HG03095 (cell line): ENCODE results near the gene CCT7.

Experiments
- ATAC-seq: cut with Tn5 transposase; IDR thresholded peaks from one replicate; pipeline ENCODE4 v1.9.1; 2021; ENCODE audit warnings: moderate library complexity; ENCODE audit not compliant: unreplicated experiment

CCT7 gene

DNA sequence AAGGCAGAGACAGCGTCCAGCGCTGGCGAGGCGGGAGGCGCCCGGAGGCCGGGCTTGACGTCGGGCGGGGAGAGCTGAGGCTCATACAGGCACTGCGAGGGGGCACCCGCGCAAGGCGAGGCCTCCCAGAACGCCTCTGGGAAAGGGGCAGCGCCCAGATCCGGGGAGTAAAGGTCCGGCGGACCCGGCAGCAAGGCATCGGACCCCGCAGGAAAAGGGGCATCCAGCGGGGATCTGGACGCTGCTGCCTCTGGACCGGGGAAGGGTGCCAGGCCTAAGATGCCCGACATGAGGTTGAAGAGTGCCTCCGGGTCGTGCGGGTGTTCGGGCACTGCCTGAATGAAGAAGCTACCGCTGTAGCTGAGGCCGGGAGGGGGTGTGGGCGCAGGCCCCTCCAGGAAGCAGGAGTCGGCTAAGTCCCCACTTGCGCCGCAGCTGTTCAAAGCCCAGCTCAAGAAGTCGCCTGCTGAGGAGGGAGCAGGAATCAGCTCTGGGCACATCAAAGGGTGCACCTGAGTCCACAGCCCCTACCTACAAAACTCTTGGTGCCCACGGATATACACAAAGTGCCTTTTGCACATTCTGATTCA, 58.3 kb downstream of the CCT7 start:
- no peak for ATAC-seq

DNA sequence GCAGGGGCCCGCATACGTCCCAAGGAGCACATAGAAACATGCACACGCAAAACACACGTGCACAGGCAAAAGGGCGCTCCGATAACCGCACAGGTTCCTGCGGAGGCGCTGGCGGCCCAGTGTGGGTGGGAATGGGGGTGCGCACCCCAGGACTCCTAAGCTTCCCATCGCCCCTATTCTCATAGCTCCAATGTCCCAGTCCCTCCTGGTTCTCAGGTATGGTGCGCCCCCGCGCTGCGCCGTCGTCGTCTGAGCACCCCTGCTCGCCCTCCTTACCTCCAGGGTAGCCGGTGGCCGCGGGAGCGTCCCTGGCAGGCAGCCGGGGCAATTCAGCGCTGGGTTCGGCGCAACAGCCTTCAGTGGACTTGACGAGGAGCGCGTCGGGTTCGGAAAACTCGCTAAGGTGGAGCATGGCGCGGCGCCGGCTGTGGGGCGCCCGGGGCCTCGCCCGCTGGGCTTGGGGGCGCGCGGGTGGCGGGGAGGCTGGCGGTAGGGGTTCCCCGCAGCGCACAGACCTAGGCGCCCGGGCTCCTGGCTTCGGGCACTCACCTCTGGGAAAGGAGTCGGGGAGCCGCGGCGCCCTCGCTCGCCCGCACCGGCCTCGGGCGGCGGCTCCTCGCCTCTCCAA, 58.9 kb downstream of the CCT7 start:
- no peak for ATAC-seq

DNA sequence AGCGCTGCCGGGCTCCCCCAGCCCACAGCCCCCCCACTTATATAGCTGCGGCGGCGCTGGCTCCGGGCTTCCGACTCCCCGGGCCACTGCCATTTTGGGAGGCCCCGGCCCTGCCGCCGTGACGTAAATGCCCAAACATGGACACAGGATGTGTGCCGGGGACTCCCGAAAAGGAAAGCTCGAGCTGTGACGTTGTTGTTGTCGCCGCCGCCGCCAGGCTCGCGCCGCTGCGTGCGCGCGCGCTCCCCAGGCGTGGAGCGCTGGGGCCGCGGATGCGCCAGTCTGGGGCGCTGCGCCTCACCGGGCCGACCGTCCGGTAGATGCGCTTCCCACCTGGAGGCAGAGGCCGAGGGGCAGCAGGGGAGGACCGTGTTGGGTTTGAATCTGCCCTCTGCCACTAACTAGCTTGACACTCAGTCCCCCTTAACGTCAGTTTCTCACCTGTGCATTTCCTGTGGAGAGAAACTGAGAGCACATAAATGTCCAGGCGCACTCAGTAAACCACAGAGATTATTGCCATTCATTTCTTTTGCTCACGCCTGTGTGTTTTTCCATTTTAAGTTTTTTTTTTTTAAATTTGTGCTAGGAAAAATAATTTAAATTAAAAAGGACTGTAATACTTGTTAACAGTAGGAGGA, 59.5 kb downstream of the CCT7 start, which contains the start of gene EGR4:
Gene EGR4, minus strand, starts transcription at position 15 of the 638 bp plus-strand sequence. CDS start 231 bp downstream, outside the sequence.
- ATAC-seq: peak; percentile 88

DNA sequence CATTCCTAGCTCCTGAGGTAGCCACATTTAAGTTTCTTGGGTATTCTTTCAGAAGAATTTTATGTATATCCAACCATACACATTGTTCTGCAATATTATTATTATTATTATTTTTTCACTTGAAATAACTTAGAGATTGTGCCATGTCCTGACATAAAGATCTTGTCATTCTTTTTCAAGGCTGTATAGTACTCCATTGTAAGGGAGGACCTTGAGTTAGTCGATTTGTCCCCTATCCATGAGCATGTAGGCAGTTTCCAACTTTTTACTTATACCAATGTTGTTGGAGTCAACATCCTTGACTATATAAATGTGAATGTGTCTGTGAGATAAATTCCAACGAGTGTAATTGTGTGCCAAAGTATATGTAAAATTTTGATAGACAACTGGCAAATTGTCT, 60.1 kb downstream of the CCT7 start:
- ATAC-seq: no peak

DNA sequence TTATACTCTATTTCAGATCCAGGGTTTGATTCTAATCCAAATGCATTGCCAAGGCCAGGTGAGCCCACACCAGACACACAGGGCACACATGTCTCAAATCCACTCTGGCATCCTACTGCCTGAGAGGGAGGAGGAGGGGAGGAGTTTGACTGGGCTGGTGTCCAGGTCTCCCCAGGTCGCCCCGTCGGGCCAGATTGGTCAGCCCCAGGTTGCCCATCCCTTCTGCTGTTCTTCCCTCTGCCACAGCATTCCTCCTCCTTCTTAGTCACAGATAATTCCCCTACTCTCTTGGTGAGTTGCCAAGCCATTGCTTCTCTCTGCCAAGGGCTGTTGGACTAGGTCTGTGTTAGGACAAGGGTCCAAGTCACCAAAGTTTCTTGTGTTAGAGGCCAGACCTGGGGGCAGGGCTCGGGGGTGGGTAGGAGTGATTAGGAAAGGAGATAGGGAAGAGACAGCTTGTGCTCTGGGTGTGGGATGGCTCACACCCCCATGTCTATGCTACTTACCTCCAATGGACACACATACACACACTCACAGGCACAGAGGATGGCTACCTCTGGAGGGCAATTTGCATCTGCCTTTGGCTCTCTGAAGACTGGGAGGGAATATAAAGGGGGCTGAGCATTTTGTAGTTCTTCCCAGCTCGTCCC, 61.8 kb downstream of the CCT7 start:
- ATAC-seq: no peak

DNA sequence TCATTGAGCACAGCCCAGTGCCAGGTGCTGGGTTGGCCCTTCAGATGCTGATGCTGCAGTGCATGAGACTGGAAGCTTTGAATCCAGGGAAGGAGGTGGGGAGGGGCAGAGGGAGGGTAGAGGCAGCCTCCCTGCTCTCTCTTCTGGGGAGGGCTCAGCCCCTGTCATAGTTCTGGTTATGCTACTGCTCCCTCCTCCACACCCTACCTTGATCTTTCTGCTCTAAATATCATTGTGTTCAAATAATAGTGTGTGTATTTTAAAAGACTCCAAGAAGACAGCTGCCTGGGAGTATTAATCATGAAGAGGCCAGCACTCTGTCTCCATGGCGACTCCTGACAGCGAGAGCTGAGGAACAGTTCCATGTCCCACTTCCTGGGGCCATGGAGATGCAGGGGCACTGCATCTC, 63.0 kb downstream of the CCT7 start:
- no peak for ATAC-seq

DNA sequence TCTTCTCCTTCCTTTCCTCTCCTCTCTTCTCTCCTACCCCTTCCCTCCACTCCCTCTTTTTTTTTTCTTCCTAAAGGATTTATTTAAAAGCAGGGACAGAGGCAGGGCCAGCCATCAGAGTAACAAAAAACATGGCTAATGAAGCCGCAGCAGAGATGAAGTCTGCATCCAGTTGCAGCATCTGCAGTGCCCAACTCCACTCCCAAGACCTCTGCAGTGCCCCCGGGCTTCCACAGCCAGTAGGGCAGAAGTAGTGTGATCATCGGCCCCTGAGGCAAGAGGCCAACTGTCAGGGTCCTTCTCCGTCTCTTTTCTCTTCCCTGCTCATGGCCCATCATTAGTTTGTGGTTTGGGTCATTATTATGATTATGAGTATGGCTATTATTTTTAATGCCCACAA, 63.5 kb downstream of the CCT7 start:
- ATAC-seq: no peak

DNA sequence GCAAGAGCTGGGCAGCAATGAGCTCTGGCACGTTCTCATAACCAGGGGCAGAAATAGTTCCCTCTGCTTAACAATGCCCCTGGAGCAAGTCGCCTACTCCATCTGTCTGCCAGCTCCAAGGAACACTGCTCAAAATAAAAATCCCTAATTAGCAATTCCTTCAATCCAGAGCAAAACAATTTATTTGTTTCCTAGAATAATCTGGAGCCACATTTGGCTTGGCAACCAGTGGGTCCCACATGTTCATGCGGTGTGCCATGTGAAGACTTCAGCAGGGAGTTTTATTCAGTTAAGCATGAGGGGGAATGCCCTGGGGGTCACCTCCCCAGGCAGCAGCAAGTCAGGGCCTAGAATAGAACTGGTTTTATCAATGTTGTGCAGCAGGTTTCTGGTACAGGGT, 66.8 kb downstream of the CCT7 start:
- ATAC-seq: no peak

DNA sequence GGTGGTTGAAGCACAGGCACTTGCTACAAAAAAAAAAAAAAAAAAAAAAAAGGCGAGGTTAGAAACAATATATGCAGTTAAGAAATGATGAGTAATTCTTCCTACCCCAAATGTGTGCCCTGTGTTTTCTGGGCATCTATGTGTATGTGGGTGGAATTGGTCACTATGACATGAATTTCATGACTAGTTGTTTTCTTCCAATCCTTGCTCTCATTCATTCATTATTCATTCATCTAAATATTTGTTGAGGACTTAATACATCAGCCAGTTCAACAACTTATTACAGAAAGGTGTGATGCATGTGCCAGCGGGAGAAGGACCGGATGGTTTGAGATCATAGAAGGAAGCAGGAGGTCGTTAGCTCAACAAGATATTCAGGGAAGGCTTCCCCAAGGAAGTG, 67.5 kb downstream of the CCT7 start:
- ATAC-seq: no peak
